Astrocyte of the cerebellum (primary cell): ENCODE measurements around the gene MAN1C1.
"Not testable (repeated sequence)": the region's sequence is repeated elsewhere in the genome, so short reads cannot be mapped to it uniquely, and the experiment has no call there.

Experiments used
- DNase-seq: peaks from one replicate; pipeline ENCODE4 v3.0.0-alpha.2; 2011; ENCODE audit warnings: low read depth
- H3K4me3 ChIP-seq: 2 replicates; pipeline ENCODE4 v1.5.1; 2011; ENCODE audit warnings: mild to moderate bottlenecking, low read depth, low read length, moderate library complexity
- in situ Hi-C: cut with HindIII; loops from 2 replicates; pipeline ENCODE4 v1.10.0; 2017; ENCODE audit warnings: low sequenced_read_pairs
- TF ChIP-seq, protein P1 (sequence below): IDR thresholded peaks from 2 replicates; pipeline ENCODE4 v1.5.1; 2012; ENCODE audit warnings: low read length, low read depth, moderate library complexity, mild to moderate bottlenecking; ENCODE audit errors: missing control alignments

Gene MAN1C1

DNA sequence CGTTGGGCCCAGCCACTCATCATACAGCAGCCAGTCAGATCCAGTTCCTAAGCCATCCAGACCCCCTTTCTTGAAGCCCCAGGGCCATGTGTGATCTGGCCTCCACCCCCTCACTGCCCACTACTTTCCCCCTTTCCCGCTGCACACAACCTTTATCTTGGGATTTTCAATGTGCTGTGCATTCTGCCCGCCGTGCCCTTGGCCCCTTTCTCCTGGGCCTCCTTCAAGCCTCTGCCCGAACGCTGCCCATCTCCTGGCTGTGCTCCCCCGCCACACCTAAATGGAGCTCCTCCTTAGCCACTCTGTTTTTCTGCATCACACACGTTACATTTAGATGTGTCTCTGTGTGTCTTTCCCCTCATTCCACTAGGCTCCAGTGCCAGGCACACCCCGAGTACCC lies 116.7 kb downstream of the MAN1C1 start:
- no peak for DNase-seq
- TF ChIP-seq, protein P1, sequence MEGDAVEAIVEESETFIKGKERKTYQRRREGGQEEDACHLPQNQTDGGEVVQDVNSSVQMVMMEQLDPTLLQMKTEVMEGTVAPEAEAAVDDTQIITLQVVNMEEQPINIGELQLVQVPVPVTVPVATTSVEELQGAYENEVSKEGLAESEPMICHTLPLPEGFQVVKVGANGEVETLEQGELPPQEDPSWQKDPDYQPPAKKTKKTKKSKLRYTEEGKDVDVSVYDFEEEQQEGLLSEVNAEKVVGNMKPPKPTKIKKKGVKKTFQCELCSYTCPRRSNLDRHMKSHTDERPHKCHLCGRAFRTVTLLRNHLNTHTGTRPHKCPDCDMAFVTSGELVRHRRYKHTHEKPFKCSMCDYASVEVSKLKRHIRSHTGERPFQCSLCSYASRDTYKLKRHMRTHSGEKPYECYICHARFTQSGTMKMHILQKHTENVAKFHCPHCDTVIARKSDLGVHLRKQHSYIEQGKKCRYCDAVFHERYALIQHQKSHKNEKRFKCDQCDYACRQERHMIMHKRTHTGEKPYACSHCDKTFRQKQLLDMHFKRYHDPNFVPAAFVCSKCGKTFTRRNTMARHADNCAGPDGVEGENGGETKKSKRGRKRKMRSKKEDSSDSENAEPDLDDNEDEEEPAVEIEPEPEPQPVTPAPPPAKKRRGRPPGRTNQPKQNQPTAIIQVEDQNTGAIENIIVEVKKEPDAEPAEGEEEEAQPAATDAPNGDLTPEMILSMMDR: no peak
- H3K4me3 ChIP-seq: no peak overlapping the region
- in situ Hi-C loops: no loop called here

DNA sequence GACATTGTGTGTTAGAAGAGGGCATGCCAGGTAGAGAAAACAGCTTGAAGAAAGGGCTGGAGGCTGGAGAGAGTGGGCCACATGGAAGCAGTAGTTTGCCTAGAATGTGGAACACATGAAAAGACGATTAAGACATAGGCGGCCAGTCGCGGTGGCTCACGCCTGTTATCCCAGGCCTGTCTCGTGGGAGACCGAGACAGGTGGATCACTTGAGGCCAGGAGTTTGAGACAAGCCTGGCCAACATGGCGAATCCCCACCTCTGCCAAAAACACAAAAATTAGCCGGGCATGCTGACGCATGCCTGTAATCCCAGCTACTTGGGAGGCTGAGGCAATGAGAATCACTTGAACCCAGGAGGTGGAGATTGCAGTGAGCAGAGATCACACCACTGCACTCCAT lies 118.4 kb downstream of the MAN1C1 start:
- H3K4me3 ChIP-seq, in situ Hi-C loops, DNase-seq: not testable (repeated sequence)

DNA sequence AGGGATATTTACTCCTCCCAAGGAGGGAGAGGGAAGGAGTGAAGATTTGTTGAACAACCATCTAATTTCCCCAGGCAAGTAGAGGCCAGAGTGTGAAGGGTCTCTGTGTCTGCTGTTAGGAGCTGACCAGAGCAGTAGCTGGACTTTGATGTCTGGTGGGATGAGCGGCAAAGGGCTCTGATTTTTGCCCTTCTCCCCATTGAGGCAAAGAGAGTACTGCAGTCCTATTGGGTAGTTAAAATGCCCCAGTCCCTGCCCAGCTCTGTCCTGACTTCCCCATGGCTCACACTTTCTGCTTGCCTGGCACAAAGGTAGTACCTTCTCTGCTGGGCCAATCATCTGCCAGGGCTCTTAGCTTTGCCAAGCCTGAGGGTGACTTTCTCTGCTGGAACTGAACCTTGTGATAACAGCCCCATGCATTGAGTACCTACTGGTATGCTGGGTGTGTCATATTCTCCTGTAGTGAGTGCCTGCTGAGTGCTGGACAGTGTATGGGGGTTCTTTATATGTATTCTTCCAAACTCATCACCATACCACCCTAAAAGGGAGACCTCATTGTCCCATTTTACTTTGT lies 119.5 kb downstream of the MAN1C1 start:
- in situ Hi-C loops: no loop called here
- DNase-seq: no peak
- TF ChIP-seq, protein P1: no peak
- no peak overlapping the region for H3K4me3 ChIP-seq

DNA sequence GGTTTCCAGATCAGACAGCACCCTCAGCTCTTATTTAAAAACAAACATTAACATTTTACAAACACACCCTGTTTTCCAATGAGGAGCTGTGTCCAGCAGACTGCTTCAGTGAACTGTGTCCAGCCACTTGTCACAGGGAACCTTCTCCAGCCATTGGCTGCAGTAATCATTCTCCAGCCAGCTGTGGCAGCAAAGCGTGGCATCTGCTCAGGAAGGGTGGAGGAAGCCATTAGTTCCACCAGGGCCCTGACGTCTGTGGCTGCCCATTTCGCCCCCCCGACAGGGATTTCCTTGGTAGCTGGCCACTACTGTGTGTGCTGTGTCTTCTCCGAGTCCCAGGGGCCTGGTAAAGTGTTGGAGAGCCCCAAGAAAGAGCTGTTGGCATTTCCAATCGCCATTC lies 120.5 kb downstream of the MAN1C1 start:
- TF ChIP-seq, protein P1: no peak
- no peak overlapping the region for H3K4me3 ChIP-seq
- DNase-seq: no peak
- in situ Hi-C loops: no loop called here

DNA sequence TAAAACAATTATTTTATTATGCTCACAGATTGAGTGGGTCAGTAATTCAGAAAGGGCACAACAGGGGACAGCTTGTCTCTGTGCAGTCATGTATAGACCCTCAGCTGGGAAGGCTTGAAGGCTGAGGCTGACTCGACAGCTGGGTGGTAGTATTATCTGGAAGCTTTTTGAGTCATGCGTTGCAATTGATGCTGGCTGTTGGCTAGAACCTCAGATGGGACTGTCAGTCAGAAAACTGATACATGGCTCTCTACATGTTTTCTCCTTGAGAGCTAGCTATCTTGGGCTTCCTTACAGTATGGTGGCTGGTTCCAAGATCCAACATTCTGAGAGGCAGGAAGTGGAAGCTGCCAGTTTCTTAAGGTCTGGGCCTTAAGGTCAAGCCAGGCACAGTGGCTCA lies 121.9 kb downstream of the MAN1C1 start:
- no peak for DNase-seq
- in situ Hi-C loops: no loop called here
- no peak overlapping the region for H3K4me3 ChIP-seq
- TF ChIP-seq, protein P1: no peak

DNA sequence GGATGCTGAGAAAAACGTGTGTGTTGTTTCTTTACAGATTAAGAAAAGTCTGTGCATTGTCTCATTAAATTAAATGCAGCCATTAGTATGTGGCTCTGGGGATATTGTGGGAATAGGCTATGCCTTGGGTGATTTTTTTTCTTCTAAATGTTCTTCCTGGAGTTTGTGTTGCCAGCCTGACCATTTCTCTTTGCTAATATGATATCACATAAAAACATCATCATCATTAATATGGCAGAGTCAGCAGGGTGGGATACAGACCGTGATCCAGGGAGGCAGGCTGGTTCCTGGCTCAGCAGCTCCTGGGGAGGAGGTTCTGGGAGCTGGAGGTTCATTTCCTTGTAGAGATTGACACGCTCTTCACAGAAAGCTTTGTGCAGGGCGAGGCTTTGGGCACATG lies 122.8 kb downstream of the MAN1C1 start:
- in situ Hi-C loops: no loop called here

DNA sequence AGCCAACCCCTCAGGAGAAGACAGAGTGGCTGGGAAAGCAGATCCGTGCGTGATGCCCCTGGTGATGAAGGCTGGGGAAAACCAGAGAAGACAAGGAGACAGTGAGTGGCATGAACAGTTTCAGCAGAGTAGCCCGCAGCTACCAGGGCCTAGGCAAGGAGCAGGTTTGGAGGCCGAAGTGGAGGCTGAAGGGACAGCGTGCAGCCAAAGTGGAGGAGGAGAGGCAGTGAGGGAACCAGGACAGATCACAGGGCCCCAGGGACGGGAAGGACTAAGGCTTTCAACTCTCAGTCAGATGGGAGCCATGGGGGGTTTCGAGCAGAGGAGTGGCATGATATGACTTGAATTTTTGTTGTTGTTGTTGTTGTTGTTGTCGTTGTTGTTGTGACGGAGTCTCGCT lies 123.5 kb downstream of the MAN1C1 start:
- in situ Hi-C loops: no loop called here
- TF ChIP-seq, protein P1: no peak
- no peak overlapping the region for H3K4me3 ChIP-seq
- DNase-seq: no peak

More for the DNA sequence above, 122.8 kb downstream of the MAN1C1 start:
- TF ChIP-seq, protein P1: no peak
- DNase-seq: no peak
- no peak overlapping the region for H3K4me3 ChIP-seq
